GM06990 (cell line): Measurements from ENCODE around the gene SIL1.

Source experiments
- DNase-seq: peaks from one replicate; pipeline ENCODE4 v3.0.0-alpha.2; 2011; ENCODE audit not compliant: insufficient read length; ENCODE audit errors: extremely low read depth
- H3K27me3 ChIP-seq: replicated peaks from 2 replicates; pipeline ENCODE4 v1.6.0; 2011; ENCODE audit warnings: low read length; ENCODE audit not compliant: control insufficient read depth, insufficient read depth
- H3K36me3 ChIP-seq: 2 replicates; pipeline ENCODE4 v1.5.1; 2011; ENCODE audit warnings: low read length; ENCODE audit not compliant: control insufficient read depth, insufficient read depth
- H3K4me3 ChIP-seq: replicated peaks from 2 replicates; pipeline ENCODE4 v1.5.1; 2011; ENCODE audit warnings: low read depth, mild to moderate bottlenecking, control low read depth, low read length
- CTCF ChIP-seq: IDR thresholded peaks from 2 replicates; pipeline ENCODE4 v1.5.1; 2011; ENCODE audit warnings: low read length, control low read depth, mild to moderate bottlenecking, inconsistent platforms; ENCODE audit not compliant: insufficient read depth, poor library complexity, severe bottlenecking

Gene SIL1

GRCh38 chr5:138972230-138972629, 225.9 kb downstream of the SIL1 start:
- Histone ChIP-seq H3K4me3 (no peak overlapping the region), H3K27me3 (no peaks in the 10 kb centered on the region), H3K36me3 (peaks cover 2% of the 10 kb centered on the region)
- no peak for DNase-seq
- no peak for TF ChIP-seq CTCF

- no peak for TF ChIP-seq CTCF
- Histone ChIP-seq H3K36me3 (peaks cover 2% of the 10 kb centered on the region), H3K27me3 (no peaks in the 10 kb centered on the region), H3K4me3 (no peak overlapping the region)
- no peak for DNase-seq
These were observed 228.7 kb downstream of the SIL1 start for GRCh38 chr5:138969323-138970002.

GRCh38 chr5:138968601-138969000, 229.6 kb downstream of the SIL1 start:
- no peak for TF ChIP-seq CTCF
- no peaks in the 10 kb centered on the region for H3K27me3 ChIP-seq
- no peak for DNase-seq

GRCh38 chr5:138967791-138968448, 230.2 kb downstream of the SIL1 start:
- no peaks in the 10 kb centered on the region for H3K27me3 ChIP-seq
- peaks cover 2% of the 10 kb centered on the region for H3K36me3 ChIP-seq
- no peak for DNase-seq
- TF ChIP-seq CTCF = no peak
- H3K4me3 ChIP-seq = no peak overlapping the region

More at GRCh38 chr5:138968601-138969000, 229.6 kb downstream of the SIL1 start:
- Histone ChIP-seq H3K4me3 (no peak overlapping the region), H3K36me3 (peaks cover 2% of the 10 kb centered on the region)

GRCh38 chr5:138966236-138966985, 231.8 kb downstream of the SIL1 start:
- no peak for TF ChIP-seq CTCF
- no peak for DNase-seq
- Histone ChIP-seq H3K36me3 (peaks cover 2% of the 10 kb centered on the region), H3K4me3 (no peak overlapping the region), H3K27me3 (no peaks in the 10 kb centered on the region)
